ENCODE data around the gene PPP1R9A.

The PPP1R9A gene

GRCh38 chr7:94907026-94907810 lies at the start of gene PPP1R9A:
TSS of gene PPP1R9A (plus strand) at chr7:94907594. CDS start at chr7:94910114, 2,520 bp downstream.
- DNase-seq = no peak

- no peak for DNase-seq
Observed at GRCh38 chr7:94871132-94871531, 36.3 kb upstream of the PPP1R9A start.

- DNase-seq = no peak
Observed at GRCh38 chr7:94873239-94873638, 34.2 kb upstream of the PPP1R9A start.

- no peak for DNase-seq
Observed at GRCh38 chr7:94874036-94874785, 33.2 kb upstream of the PPP1R9A start.

GRCh38 chr7:94875201-94875600 lies 32.2 kb upstream of the PPP1R9A start:
- no peak for DNase-seq

GRCh38 chr7:94877731-94878670 lies 29.4 kb upstream of the PPP1R9A start:
- DNase-seq = no peak

- no peak for DNase-seq
Observed at GRCh38 chr7:94882891-94883290, 24.5 kb upstream of the PPP1R9A start.

GRCh38 chr7:94883616-94884015 lies 23.8 kb upstream of the PPP1R9A start:
- no peak for DNase-seq

- peak; percentile 8 for DNase-seq
Observed at GRCh38 chr7:94888551-94888950, 18.8 kb upstream of the PPP1R9A start.

GRCh38 chr7:94888995-94889523 lies 18.3 kb upstream of the PPP1R9A start:
- no peak for DNase-seq

- DNase-seq = no peak
Observed at GRCh38 chr7:94890216-94890615, 17.2 kb upstream of the PPP1R9A start.

GRCh38 chr7:94893661-94894060 lies 13.7 kb upstream of the PPP1R9A start:
- DNase-seq = no peak

GRCh38 chr7:94897541-94897940 lies 9.9 kb upstream of the PPP1R9A start:
- DNase-seq = no peak

GRCh38 chr7:94898340-94898739 lies 9.1 kb upstream of the PPP1R9A start:
- DNase-seq = no peak

- no peak for DNase-seq
Observed at GRCh38 chr7:94901981-94902380, 5.4 kb upstream of the PPP1R9A start.

GRCh38 chr7:94903971-94904370 lies 3.4 kb upstream of the PPP1R9A start:
- DNase-seq = no peak

GRCh38 chr7:94904982-94905381 lies 2.4 kb upstream of the PPP1R9A start:
- DNase-seq = no peak

- no peak for DNase-seq
Observed at GRCh38 chr7:94906065-94906851, 1.1 kb upstream of the PPP1R9A start.

- DNase-seq = no peak
Observed at GRCh38 chr7:94907811-94908322, 473 bp downstream of the PPP1R9A start.

- DNase-seq = no peak
Observed at GRCh38 chr7:94908323-94909178, 1.2 kb downstream of the PPP1R9A start.

- no peak for DNase-seq
Observed at GRCh38 chr7:94909179-94909466, 1.7 kb downstream of the PPP1R9A start.

All from KG1 (cell line).